Fibroblast of pulmonary artery (primary cell): ENCODE measurements around the gene MCF2L.
A peak's percentile ranks its signal among the peaks of the same experiment; 100 is the strongest.

ENCODE experiments used
- DNase-seq: peaks from one replicate; pipeline ENCODE4 v3.0.0-alpha.2; 2010; ENCODE audit warnings: low read depth
- H3K4me3 ChIP-seq: replicated peaks from 2 replicates; pipeline ENCODE4 v1.5.1; 2011; ENCODE audit warnings: low read depth, mild to moderate bottlenecking, control low read depth, low read length, moderate library complexity
- TF ChIP-seq, protein P1 (sequence below): IDR thresholded peaks from 2 replicates; pipeline ENCODE4 v1.5.1; 2011; ENCODE audit warnings: mild to moderate bottlenecking, control low read depth, low read length, inconsistent platforms; ENCODE audit errors: missing control alignments

The MCF2L gene

DNA sequence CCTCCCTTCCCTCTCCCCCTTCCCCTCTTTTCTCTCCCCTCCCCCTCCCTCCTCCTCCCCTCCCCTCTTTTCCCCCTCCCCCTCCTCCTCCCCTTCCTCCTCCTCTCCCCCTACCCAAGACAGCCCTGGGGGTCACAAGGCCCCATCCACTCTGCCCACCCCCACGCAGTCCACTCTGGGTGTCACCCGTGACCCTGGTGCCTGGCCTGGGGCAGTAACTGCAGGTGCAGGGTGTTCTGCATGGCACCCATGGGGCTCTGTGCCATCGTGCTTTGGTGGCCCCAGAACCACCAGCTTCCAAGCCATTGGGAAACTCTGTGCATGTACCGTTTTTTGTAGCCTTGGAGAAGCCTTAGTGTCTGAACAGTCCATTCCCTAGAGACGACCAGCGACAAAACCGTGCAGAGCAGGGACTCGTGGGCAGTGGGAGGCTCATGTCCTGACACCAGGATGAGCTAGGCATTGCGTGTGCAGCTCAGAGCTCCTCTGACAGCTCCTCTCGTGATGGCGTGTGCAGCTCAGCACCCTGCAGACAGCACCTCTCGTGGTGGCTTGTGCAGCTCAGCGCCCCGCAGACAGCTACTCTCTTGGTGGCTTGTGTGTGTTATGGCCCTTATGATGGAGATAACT is 92.9 kb downstream of the MCF2L start:
- TF ChIP-seq, protein P1, sequence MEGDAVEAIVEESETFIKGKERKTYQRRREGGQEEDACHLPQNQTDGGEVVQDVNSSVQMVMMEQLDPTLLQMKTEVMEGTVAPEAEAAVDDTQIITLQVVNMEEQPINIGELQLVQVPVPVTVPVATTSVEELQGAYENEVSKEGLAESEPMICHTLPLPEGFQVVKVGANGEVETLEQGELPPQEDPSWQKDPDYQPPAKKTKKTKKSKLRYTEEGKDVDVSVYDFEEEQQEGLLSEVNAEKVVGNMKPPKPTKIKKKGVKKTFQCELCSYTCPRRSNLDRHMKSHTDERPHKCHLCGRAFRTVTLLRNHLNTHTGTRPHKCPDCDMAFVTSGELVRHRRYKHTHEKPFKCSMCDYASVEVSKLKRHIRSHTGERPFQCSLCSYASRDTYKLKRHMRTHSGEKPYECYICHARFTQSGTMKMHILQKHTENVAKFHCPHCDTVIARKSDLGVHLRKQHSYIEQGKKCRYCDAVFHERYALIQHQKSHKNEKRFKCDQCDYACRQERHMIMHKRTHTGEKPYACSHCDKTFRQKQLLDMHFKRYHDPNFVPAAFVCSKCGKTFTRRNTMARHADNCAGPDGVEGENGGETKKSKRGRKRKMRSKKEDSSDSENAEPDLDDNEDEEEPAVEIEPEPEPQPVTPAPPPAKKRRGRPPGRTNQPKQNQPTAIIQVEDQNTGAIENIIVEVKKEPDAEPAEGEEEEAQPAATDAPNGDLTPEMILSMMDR, result no peak
- H3K4me3 ChIP-seq, result no peak overlapping the region
- no peak for DNase-seq

DNA sequence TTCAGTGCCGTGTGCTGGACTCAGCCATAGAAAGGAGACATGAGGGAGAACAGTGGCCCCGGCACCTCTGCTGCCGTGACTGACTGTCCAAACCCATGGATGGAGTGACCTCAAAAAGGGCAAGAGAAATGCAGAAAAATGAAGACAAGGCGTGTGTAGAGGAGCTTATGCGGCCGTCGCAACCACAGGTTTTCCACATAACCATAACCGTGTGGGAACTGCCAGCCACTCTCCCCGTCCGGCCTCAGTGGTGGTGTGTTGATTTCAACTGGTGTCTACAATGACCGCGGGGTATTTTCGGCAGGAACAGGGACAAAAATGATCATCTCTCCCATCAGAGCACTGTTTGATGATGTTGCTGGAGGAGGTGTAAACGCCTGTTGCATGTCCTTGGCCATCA is 93.7 kb downstream of the MCF2L start:
- no peak for DNase-seq
- TF ChIP-seq, protein P1, result no peak
- no peak overlapping the region for H3K4me3 ChIP-seq

DNA sequence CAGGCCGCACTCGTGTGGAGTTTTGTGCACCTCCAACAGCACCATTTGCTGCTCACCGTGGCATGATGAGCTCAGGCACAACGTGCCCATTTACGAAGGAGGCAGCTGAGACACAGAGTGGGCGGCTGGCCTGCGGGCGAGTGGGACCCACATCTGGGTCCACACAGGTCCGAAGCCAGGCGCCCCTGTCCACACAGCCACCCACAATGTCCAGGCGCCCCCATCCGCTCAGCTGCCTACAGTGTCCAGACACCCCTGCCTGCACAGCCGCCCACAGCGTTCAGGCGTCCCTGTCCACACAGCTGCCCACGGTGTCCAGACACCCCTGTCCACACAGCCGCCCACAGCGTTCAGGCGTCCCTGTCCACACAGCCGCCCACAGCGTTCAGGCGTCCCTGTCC is 94.1 kb downstream of the MCF2L start:
- no peak for DNase-seq
- TF ChIP-seq, protein P1, result no peak
- H3K4me3 ChIP-seq, result no peak overlapping the region

DNA sequence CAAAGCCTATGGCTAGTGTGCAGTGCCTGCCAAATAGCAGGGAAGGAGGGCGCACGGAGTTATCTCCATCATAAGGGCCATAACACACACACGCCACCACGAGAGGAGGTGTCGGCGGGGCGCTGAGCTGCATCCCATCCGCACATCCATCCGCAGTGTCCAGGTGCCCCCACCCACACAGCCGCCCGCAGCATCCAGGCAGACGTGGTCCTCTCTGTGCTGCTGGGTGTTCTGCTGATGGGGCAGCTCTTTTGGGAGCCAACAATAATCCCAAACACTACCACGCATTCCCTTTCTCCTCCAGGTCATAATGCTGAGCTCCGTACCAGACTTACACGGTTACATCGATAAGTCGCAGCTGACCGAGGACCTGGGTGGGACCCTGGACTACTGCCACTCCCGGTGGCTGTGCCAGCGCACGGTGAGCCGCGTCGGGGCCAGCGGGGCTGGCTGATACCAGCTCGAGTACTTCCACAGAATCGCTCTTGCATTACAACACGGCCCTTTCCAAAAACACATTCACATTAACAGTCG is 95.1 kb downstream of the MCF2L start:
- no peak overlapping the region for H3K4me3 ChIP-seq
- no peak for DNase-seq
- TF ChIP-seq, protein P1, result no peak

DNA sequence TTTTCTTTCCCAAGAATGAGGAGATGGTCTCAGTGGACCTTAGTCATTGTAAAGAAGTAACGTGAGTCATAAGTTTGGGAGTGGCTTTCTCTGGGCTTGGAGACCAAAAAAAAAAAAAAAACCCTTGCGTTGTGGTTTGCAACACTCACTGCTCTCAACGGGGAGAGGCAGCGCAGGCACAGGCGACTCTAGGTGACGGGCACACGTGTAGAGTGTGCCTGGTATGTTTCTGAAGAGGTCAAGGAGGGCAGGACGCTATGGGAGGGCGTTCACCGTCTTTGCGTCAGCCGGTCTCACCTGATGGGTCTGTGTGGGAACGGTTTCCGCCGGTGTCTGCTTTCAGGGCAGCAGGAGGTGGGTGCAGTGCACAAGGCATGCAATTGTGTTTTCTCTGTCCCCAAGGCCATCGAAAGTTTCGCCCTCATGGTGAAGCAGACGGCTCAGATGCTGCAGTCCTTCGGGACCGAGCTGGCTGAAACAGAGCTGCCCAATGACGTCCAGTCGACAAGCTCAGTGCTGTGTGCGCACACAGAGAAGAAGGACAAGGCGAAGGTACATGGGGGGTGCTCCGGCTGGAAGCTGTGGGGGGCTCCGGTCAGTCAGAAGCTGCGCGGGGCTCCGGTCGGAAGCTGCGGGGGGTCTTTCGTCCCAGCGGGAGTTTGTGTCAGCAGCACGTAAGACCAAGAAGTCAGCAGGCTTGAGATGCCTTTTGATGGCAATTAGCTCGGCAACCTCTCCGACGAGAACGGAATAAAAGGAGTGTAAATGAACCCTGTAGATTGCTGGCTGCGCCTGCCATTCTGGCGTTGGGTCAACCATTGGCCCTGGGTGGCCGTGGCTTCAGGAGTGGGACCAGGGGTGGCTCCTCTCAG is 95.8 kb downstream of the MCF2L start:
- peak; percentile 79 for DNase-seq
- TF ChIP-seq, protein P1, result no peak
- no peak overlapping the region for H3K4me3 ChIP-seq

DNA sequence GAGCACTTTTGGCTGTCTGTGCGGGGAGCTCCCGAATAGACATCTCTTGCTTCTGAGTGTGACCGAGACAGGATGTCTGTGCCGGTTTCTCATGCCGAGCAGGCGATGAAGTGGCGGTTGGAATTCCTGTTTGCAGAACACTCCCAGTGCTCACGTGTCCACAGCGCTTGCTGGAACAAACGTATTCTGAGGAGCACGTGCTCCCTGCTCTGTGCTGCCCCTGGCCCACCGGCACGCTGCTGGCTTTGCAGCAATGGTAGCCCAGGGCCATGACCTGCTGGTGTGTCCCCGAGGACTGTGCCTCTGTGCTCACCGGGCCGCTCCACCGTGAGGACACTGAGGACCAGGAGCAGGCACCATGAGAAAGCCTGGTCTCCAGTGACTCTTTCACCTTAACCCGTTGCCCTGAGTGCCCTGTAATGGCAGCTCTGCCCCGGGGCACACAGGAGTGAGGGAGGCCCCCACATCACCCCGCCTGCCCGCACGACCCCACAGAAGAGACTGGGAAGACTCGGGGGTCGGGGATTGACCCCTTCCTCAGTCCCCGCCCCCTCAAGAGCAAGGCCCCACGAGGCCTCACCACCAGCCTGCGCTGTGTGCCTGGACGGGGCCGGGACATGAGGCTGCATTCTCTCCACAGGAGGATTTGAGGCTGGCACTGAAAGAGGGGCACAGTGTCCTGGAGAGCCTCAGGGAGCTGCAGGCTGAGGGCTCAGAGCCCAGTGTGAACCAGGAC is 96.6 kb downstream of the MCF2L start:
- no peak for DNase-seq
- H3K4me3 ChIP-seq, result no peak overlapping the region
- TF ChIP-seq, protein P1, result no peak
